Hypothalamus (tissue), 51 donors: Measurements from ENCODE around the gene XYLT1.
A peak's percentile ranks its signal among the peaks of the same experiment; 100 is the strongest.

ENCODE experiments used
- DNase-seq, 51 donors: peaks; one replicate each; lab custom pipeline; 2025; lab: John Stamatoyannopoulos, UW

Gene XYLT1

DNA sequence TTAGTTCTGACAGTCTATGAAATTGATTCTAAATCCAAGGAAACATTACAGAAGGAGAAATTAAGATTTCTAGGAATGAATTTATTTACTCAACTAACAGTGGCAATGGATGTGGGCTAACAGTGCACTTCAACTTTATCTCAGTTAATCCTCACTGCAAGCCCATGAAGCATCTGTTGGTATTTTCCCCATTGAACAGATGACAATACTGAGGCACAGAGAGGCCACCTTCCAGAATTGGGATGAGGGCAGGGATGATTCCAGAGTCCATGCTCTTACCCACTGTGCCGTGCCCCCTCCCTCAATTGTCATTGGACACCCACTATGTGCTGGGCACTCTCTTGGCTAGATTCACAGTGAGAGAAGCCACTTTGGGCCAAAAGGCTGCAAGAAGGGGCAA, 89.0 kb downstream of the XYLT1 start:
- no peak for DNase-seq

DNA sequence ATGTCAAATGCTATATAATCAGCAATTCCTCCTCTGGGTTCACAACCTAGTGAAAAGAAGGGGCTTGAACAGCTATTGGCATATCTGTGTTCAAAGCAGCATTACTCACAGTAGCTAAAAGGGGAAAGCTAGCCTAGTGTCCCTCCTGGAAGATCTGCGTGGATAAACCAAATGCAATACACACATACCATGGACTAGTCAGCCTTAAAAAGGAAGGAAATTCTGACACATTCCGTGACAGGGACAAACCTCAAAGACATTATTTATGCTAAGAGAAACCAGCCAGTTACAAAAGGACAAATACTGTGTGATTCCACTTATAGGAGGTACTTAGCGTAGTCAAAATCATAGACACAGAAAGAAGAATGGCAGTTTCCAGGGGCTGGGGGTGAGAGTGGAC, 90.1 kb downstream of the XYLT1 start:
- no peak for DNase-seq

DNA sequence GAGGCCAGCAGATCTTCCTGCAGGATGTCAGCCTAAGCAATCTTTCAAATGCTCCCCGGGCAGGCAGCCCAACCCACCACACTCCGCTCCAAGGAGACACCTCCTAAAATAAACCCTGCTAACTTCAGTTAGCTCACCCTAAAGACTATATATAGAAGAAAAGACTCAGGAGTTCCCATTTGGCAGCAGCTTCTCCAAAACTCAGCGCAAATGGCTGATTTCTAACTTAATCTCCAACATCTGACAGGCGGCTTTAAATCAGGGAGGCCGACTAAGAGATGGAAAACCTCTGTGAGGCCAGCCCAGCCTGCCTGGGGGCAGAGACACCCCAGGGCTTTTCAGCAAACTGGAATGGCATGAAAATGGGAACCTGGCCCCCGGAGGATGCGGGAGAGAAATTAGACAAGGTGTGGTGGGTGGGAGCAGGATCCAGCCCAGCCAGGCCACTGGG, 91.6 kb downstream of the XYLT1 start:
- DNase-seq, result no peak

DNA sequence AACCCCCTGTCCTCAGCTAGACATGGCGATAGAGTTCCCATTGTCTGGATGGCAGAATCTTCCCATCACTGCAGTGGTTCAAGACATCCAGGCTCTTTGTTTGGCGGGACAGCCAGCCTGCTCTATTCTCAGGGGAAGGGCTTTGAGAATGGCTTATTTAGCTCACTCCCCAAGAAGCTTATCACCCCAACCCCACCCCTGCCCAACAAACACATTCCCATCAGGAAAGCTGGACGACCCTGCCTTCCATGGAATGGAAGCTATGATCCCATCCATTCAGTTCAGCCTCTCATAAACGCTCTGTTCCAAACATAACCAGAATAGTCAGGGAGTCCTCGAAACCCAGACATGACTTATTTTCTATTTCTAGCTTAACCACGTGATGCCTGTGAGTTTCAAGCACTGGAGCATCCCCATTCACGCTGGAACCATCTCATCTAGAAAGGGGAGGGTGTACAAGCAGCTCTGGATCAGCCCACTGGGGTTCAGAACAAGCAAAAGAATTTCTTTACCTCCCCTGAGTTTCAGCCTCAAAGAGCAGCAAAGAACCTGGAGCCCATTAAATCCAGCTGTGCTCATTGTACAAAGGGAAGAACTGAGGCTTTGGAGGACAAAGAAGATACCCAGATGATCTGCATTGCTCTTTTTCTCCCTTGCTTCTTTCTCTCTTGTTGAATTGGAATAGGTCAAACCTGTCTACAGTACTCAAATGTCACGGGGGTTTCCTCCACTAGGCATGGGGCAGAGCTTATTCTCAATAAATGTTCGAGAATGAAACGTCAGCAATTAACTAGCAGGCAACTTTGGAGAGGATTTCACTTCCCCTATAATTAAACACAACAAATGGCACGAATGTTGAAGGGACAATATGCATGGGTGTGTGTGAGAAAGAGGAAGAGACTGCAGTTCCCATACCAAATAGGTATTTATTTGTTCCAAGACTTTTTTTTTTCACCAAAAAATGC, 93.1 kb downstream of the XYLT1 start:
- peak in 4 of 51 donors; percentile 12 to 35 (median 17) for DNase-seq

DNA sequence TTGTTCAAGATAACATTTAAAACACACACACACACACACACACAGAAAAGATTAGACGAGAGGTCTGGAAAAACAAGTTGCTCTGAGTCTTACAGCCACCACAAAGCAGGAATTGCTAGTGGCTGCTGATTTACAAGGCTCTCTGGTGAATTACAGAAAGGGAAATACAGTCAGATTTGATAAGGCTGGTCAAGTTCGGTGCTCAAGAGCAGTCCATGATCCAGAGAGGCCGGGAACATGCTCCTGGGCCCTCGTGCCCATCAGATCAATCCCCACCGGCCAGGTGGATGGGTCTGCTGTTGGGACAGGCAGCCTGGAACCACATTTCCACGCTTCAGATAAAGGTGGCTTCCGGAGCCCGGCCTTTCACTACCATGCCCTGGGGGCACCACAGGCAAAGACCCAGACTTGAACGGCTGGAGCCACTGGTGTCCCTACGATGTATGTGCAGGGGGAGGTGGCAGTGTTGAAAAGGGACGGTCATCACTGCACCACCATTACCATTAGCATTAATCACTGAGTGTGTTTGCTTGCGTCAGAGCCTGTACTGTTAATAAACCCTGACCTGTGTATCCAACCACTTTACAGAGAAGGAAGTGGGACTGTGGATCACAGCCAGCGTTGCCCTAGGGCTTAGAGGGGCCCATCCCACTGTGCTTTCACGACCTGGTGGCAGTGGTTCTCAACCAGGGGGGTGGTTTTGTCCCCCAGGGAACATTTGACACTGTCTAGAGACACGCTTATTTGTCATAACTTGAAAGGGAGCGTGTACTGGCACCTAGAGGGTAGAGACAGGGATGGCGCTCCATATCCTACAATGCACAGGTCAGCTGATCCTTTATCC, 95.1 kb downstream of the XYLT1 start:
- DNase-seq, result no peak

DNA sequence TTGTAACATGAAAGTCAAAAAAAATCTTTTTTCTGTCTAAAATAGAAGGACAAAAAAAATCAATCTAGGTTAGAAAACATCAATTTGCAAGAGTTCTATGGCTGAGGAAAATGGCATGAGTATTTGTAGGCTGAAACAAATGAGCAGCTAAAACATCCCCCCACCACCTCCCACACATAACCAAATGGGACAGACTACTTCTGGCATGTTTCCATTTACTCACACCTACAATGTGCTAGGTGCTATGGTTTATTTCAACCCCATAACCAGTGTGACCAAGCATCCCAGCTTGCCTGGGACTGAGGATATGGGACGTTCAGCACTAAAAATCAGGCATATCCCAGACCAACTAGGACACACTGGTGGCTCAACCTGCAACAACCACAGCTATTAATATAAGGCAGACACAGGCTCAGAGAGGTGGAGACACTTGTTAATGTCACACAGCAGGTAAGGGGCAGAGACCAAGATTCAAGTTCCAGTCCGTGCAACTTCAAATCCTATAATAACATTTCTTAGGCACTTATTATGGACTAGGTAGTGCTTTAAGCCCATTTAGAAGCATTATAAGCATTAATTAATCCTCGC, 96.0 kb downstream of the XYLT1 start:
- no peak for DNase-seq

DNA sequence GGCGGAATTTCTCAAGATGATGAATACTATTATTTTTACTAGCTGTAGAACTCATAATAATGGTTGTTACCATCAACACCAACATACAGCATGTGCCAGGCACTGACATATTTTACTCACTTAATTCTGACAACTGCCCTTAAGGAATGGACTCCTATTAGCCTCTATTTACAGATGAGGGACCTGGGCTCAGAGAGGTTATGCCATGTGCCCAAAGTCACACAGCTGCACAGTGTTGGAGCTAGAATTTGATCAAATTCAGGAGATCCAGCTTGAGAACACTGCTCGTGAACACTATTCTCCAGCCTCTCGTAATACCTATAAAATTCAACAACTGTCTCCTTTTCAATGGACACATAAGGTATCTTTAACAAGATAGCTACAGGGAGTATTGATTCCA, 97.2 kb downstream of the XYLT1 start:
- no peak for DNase-seq

DNA sequence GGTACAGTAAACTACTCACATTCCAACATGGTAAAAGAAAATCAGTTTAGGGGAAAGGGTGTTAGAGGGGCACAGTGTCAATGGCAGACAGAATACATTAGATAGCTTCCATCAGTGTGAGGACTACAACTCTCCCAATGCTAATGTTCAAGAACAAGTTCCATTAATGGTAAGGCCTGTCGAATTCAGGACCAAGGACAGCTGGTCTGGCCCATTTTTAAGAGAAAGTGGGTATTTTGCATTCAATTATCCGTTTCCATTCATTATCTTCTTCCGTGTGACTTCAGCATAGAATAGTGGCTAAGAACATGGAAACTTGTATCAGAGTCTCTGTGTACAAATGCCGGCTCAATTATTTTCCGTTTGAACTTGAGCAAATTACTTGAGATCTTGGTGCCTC, 98.4 kb downstream of the XYLT1 start:
- DNase-seq, result no peak

DNA sequence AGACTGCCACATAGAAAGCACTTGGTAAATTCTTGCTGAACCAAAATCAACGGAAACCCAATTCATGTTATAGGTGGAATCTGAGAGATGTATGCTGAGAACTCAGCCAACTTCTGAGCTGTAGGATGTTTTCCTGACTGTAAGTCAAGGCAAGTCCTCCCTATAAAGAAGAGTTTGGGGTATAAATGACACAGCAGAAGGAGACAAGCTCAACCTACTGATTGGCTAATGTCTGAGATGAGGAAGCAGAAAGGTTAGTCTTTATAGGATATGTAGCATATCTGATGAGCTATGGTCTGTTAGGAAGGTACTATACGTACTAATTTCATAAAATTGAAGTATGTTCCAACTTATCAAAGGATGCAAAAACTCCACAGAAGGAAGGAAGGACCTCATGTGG, 99.5 kb downstream of the XYLT1 start:
- DNase-seq, result no peak

DNA sequence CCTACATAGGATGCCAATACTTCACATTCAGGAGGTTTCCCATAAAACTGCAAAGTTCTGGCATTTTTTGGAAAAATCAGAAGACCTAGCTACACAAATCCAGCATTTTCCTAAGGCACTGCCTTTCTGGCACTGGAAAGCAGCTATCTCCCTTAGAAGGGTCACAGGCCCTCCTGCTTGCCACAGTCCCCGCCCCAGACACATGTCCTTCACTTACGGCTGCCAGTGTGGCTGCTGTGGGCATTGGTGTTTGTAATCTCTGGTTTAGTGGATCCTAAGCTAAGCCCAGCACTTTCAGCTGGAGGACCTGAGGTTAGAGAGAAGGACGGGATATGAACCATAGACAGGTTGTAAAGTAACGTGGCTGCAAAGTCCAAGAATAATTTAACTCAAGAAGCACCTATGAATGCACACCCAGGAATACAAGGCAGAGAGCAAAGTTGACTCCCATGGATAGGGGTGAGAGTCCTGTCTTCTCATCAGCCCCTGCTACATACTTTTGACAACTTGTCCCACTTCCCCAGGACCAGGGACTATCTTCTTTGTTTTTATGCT, 100.0 kb downstream of the XYLT1 start:
- no peak for DNase-seq

DNA sequence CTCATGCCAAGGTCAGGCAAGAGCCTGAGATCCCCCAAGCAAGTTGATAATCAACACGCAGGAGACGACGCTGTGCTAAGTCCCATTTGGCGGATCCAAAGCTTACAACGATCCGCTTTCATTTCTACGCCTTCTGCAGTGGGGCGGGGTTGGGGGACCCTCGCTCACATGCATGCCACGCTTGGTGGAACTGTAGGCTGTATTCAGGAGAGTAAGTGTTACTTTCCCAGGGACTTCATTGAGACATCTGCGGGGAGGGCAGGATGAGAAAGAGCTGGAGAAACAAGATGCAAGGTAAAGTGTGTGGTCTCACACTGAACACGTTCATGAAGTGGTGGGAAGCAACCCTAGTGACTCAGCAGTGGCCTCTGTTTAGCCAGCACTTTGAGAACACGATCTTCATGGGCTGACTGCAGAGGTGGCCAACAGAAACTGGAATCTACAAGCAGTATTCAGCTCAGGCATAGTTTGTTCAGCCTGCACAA, 100.5 kb downstream of the XYLT1 start:
- DNase-seq, result peak in 14 of 51 donors; percentile 10 to 65 (median 28)

DNA sequence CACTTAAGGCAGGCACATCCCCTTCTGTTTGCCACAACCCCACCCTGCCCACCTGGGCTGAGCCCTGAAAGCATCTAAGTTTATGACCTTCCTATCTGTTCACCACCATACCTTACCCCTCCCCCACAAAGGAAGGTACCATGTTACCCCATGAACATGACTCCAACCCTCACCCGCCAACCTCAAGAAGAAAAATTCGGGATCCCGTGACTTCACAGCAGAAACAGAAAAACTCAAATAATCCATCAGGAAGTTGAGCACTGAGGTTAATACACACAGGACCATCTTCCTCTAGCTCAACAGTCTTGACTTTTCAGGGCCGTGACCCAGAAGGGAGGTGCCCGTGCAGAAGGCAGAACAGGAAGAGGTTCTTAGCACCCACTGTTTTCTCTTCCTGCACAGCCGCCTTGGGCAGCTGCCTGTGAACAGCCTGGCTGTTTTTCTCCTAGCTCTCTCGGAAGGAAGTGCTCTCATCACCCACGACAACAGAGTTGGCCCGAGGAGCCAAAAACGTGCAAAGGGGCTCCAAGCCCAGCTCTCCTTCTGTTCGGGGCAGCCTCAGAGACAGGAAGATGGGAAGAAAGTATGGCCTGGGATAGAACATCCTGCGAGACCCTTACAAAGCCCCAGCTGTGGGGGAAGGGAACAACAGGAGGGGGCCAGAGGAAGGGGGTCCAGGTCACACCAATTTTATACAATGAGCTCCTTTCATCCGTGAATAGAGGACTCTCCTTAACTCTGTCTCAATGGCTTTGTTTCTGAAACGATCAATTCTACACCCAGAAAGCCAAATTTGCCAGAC, 101.1 kb downstream of the XYLT1 start:
- peak in 30 of 51 donors; percentile 6 to 65 (median 33) for DNase-seq

DNA sequence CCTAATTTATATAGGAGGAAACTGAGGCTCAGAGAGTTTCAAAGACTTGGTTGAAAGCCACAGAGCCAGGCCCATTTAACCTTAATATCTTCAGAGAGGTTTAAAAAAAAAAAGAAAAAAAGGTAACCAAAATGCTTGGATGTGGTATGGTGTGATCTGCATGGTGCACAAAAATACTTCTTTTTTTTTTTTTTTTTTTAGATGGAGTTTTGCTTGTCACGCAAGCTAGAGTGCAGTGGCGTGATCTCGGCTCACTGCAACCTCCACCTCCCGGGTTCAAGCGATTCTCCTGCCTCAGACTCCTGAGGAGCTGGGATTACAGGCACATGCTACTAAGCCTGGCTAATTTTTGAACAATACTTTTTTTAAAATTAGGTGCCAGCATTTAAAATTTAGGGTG, 101.8 kb downstream of the XYLT1 start:
- no peak for DNase-seq

DNA sequence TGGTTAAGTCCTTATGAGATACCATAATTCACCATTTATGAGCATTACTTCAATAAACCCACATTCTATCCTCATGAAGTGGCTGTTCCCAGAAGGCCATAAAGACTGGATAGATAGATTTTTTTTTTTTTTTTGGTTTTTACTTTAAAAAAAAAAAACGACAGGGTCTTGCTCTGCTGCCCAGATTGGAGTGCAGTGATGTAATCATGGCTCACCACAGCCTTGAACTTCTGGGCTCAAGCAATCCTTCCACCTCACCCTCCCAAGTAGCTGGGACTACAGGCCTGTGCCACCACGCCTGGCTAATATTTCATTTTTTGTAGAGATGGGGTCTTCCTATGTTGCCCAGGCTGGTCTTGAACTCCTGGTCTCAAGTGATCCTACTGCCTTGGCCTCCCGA, 102.3 kb downstream of the XYLT1 start:
- DNase-seq, result no peak

DNA sequence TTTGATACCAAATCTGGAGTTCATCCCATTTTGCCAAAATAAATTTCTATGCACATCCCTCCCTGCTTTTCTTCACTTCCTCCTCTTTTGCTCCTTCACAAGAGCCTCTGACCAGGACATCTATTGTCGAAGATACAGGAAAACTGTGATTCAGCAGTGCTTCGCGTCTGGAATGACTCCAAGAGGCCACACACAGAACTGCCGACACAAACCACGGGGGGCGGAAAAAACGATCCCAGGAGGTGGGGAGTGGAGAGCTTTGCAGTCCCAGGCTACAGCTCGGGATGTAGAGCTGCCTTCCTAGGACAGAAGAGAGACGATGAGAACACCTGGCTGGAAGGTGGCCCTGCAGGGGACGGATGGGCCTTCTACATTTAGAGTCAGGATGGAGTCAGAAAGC, 102.8 kb downstream of the XYLT1 start:
- DNase-seq, result peak in 11 of 51 donors; percentile 5 to 57 (median 20)

DNA sequence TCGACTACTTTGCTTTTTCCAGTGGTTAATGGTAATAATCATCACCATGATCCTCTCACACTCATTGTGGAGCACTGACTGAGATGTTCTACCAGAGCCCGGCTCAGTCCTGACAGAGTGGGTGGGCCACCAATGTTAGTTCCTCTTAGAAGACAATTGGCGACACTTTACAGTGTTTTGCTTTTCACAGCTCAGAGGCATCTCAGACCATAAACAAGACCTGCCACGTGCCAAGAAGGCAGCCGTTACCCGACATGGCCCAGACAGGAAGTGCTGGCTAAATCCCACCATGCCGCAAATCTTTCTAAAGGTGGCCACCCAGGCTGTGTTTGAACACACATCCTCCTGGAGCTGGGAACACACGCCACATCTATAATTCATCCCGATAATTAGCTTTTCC, 103.7 kb downstream of the XYLT1 start:
- no peak for DNase-seq

DNA sequence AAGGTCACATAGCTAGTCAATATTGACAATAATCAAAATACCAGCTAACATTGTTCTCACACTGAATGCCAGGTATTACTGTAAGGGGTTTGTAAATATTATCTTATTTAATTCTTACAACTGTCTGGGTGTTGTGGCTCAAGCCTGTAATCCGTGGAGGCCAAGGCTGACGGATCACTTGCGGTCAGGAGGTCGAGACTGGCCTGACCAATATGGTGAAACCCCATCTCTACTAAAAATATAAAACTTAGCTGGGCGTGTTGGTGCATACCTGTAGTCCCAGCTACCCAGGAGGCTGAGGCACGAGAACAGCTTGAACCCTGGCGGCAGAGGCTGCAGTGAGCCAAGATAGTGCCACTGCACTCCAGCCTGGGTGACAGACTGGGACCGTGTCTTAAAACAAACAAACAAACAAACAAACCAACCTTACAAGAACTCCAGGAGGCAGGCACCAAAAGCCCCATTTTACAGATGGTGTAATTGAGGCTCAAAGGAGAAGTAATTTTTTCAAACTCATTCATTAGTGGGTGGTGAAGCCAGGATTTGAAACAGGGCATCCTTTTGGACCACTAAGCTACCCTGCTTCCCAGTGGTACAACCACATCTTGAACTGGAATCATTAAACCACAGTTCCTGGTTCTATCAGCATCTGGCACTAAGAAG, 104.3 kb downstream of the XYLT1 start:
- DNase-seq, result no peak

DNA sequence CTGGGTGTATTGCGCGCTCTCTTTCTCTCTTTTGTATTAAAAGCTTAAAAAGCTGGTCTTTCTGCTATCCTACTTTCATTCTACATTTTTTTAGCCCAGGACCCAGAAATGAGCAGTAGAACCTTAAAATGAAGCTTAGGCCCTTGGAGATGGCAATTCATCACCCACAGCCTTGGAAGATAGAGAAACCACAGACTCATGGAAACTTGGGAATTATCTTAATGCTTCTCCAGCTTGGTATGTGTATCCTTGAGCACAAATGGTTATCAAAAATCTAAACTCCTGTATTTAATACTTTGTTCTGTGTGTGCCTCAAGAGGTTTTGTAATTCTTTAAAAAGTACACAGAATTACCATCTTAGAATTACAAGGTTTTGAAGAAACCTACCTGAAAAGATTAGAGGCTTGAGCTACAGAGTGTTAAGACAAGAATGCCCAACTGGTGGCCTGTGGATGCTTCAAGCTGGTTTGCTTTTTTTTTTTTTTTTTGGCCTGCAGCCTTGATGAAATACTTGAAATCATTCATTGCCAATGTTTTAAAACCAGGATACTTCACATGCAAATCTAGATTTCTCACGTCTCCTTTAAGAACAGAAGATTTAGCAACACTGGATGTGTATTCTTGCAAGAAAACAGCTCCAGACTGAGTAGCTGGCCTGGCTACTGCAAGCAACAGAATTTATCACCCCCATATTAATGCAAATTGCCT, 105.0 kb downstream of the XYLT1 start:
- no peak for DNase-seq

DNA sequence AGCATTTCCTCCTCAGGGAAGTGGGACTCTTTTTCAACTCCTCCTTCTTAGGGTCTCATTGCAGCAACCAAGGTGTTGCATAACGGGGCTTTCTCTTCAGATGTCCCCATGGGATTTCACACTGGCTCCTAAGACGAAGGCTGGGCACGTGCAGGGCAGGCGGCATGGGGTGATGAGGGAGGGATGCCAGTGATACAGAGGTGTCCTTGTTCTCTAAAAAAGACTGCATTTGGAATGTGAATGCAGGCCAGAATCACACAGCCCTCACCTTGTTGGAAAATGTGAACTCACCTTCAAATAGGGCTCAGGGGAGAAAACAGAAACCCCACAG, 105.6 kb downstream of the XYLT1 start:
- DNase-seq, result no peak
